ENCODE measurements around the gene LRRC32.

DNA sequence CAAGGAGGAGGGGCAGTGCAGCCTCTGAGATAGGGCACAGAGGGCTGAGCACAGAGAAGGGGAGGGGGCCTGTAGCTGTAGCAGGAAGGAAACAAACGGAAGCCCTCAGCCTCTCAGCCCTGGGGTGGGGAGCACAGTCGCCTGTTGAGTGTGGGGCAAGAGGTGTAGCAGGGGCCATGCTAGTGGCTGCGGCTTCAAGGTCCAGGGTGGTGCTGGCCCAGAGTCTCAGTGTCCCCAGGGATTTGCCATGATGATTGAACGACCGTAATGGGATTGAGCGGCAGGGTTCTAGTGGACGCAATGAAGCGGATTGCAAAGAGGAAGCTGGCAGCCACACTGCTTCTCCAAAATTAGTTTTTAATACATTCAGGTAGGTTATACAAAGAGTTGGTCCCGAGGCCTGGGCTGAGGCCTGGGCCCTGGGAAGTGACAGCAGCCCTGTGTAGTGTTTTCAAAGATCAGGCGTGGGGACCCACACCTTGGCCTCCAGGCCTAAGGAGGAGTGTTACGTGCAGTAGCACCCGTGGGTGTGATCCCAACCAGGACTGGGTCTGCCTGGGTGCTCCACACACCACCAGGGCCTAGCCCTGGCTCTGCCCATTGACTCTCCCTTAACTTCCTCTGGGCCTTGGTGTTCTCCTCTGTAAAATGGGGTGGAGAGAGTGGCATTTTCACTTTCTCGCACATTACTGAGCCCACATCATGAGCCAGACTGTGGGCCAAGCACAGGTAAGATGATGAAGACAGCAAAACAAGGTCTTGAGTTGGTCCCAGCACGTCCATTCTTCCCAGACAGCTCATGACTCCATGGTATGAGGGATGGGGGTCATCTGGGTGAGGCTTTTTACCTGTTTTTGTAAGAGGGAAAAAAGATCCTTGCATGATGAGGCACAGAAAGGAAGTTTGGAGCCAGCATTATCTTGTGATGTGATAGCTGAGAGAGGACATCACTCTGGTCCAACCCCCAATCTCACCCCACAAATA, 13.1 kb downstream of the LRRC32 start:
- no peak for TF ChIP-seq EZH2 (IDR thresholded peaks at IDR 0.05; ENCODE audit: insufficient read depth, poor library complexity, severe bottlenecking)
- TF ChIP-seq EZH2phosphoT487 (IDR thresholded peaks at IDR 0.05; ENCODE audit: insufficient read depth, low read depth) = no peak

Data from GM23248 (cell line).